ENCODE results near the gene SPZ1.
"Not testable (repeated sequence)": the region's sequence is repeated elsewhere in the genome, so short reads cannot be mapped to it uniquely, and the experiment has no call there.

The SPZ1 gene

GRCh38 chr5:80319702-80320101 lies at the start of gene SPZ1:
SPZ1 (plus strand) TSS chr5:80320002; CDS start chr5:80320216, 214 bp downstream.
- TF ChIP-seq CTCF (conservative IDR thresholded peaks at IDR 0.05; ENCODE audit: low read depth, low read length): no peak
- DNase-seq (ENCODE audit: low read depth): no peak

GRCh38 chr5:80270543-80270942 lies 49.3 kb upstream of the SPZ1 start:
- not testable (repeated sequence) for H3K4me3 ChIP-seq (ENCODE audit: low read length); DNase-seq (ENCODE audit: low read depth)

More at GRCh38 chr5:80319702-80320101, at the start of gene SPZ1:
- no peak within 1 kb of the TSS for H3K4me3 ChIP-seq (ENCODE audit: low read length)

- no peak for DNase-seq (ENCODE audit: low read depth)
- peak; percentile 58 for TF ChIP-seq CTCF (conservative IDR thresholded peaks at IDR 0.05; ENCODE audit: low read depth, low read length)
- no peak overlapping the region for H3K4me3 ChIP-seq (ENCODE audit: low read length)
Observed at GRCh38 chr5:80275347-80275746, 44.5 kb upstream of the SPZ1 start.

- no peak overlapping the region for H3K4me3 ChIP-seq (ENCODE audit: low read length)
- DNase-seq (ENCODE audit: low read depth): no peak
- TF ChIP-seq CTCF (conservative IDR thresholded peaks at IDR 0.05; ENCODE audit: low read depth, low read length): no peak
Observed at GRCh38 chr5:80276186-80276585, 43.6 kb upstream of the SPZ1 start.

GRCh38 chr5:80277191-80277590 lies 42.6 kb upstream of the SPZ1 start:
- TF ChIP-seq CTCF (conservative IDR thresholded peaks at IDR 0.05; ENCODE audit: low read depth, low read length): no peak
- DNase-seq (ENCODE audit: low read depth): no peak
- no peak overlapping the region for H3K4me3 ChIP-seq (ENCODE audit: low read length)

GRCh38 chr5:80282054-80282453 lies 37.7 kb upstream of the SPZ1 start:
- no peak for DNase-seq (ENCODE audit: low read depth)
- no peak overlapping the region for H3K4me3 ChIP-seq (ENCODE audit: low read length)
- no peak for TF ChIP-seq CTCF (conservative IDR thresholded peaks at IDR 0.05; ENCODE audit: low read depth, low read length)

GRCh38 chr5:80283360-80283759 lies 36.4 kb upstream of the SPZ1 start:
- no peak overlapping the region for H3K4me3 ChIP-seq (ENCODE audit: low read length)
- DNase-seq (ENCODE audit: low read depth): no peak
- TF ChIP-seq CTCF (conservative IDR thresholded peaks at IDR 0.05; ENCODE audit: low read depth, low read length): no peak

GRCh38 chr5:80284720-80285119 lies 35.1 kb upstream of the SPZ1 start:
- no peak for DNase-seq (ENCODE audit: low read depth)
- no peak for TF ChIP-seq CTCF (conservative IDR thresholded peaks at IDR 0.05; ENCODE audit: low read depth, low read length)
- H3K4me3 ChIP-seq (ENCODE audit: low read length): no peak overlapping the region

All from retinal pigment epithelial cell (primary cell).